WTC11 (cell line): ENCODE measurements around the gene ZER1.

Source experiments
- ATF2 ChIP-seq: sonication (generic); formaldehyde crosslinking; IDR thresholded peaks from 2 replicates; pipeline ENCODE4 v1.8.1; 2022; ENCODE audit warnings: low read depth, missing genetic modification reagents, borderline replicate concordance
- ATF6 ChIP-seq: sonication (generic); formaldehyde crosslinking; IDR thresholded peaks from 2 replicates; pipeline ENCODE4 v1.8.1; 2023; ENCODE audit warnings: mild to moderate bottlenecking, missing genetic modification reagents
- CTCF ChIP-seq: fragments of 200-600 bp; IDR thresholded peaks from 2 replicates; pipeline ENCODE4 v1.8.0; 2022; ENCODE audit warnings: antibody characterized with exemption
- MAX ChIP-seq: sonication (generic); formaldehyde crosslinking; IDR thresholded peaks from 2 replicates; pipeline ENCODE4 v1.8.0; 2022; ENCODE audit warnings: mild to moderate bottlenecking, missing genetic modification reagents
- MYBL2 ChIP-seq: sonication (generic); formaldehyde crosslinking; IDR thresholded peaks from 2 replicates; pipeline ENCODE4 v1.8.1; 2023; ENCODE audit warnings: mild to moderate bottlenecking, moderate library complexity, missing genetic modification reagents
- NR2C2 ChIP-seq: sonication (generic); formaldehyde crosslinking; IDR thresholded peaks from 2 replicates; pipeline ENCODE4 v1.8.0; 2022; ENCODE audit warnings: mild to moderate bottlenecking, missing genetic modification reagents
- ZNF281 ChIP-seq: sonication (generic); formaldehyde crosslinking; IDR thresholded peaks from 2 replicates; pipeline ENCODE4 v1.8.0; 2023; ENCODE audit warnings: mild to moderate bottlenecking, missing genetic modification reagents

- TF ChIP-seq NR2C2 (CRISPR knock-in tag) (no peak), ATF2 (CRISPR knock-in tag) (no peak), CTCF (no peak), ZNF281 (CRISPR knock-in tag) (no peak), ATF6 (no peak), MYBL2 (CRISPR knock-in tag) (no peak), MAX (CRISPR knock-in tag) (no peak)
Measured at GRCh38 chr9:128723352-128723865, 48.3 kb downstream of the ZER1 start.
